GM12891 (cell line): ENCODE results near the gene DGKZ.

Experiments used
- POLR2A ChIP-seq: IDR thresholded peaks from 2 replicates; pipeline ENCODE4 v1.6.1; 2011; ENCODE audit warnings: low read depth, low read length, control low read depth
- POLR2AphosphoS5 ChIP-seq: IDR thresholded peaks from 2 replicates; pipeline ENCODE4 v1.6.1; 2011; ENCODE audit warnings: low read depth, low read length, control low read depth
- TAF1 ChIP-seq: IDR thresholded peaks from 2 replicates; pipeline ENCODE4 v1.6.1; 2011; ENCODE audit warnings: low read depth, low read length, control low read depth

DNA sequence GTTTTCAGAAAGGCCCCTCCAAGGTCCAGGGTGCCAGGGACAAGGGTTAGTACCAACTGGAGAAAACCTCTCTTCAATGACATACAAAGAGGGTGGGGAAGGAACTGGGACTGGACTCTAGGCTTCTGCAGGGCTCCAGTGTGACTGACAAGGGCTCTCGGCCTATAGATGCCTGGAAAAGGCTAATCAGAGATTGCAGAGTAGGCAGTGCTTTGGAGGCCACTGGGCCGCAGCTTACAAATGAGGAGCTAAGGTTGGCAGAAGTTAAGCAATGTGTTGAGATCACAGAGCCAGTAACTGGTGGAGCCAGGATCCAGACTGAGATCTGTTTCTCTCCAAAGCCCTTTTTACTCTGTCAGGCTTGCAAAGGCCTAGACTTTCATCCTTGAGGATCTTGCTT, 7.4 kb upstream of the DGKZ start:
- TF ChIP-seq POLR2AphosphoS5 (no peak), POLR2A (no peak), TAF1 (no peak)
